HepG2 (cell line): ENCODE measurements around the gene CSHL1. TPM values are rescaled to one million over a fixed set of nuclear protein-coding genes. Genes with fewer than 3 reads are reported as not detected.

Experiments
- ATAC-seq: fragments of 200-7000 bp; cut with Tn5 transposase; 3 replicates; pipeline ENCODE4 v1.9.1; 2020; ENCODE audit warnings: mild to moderate bottlenecking, moderate library complexity
- BruUV-seq: library from RNA; stranded (reverse); fragments of 400-500 nt; replicated peaks from 2 replicates; lab custom pipeline; 2021; lab: Mats Ljungman, UMichigan
- CTCF ChIA-PET: fragments of 300-600 bp; formaldehyde crosslinking; extraction: SDS; loops from one replicate; lab custom pipeline; 2021; ENCODE audit warnings: low total read pairs, inconsistent platforms, low intra/inter-chr PET ratio; lab: Yijun Ruan, JAX
- POLR2A ChIA-PET: fragments of 350-600 bp; sonication (Branson Sonifier 250); formaldehyde crosslinking; loops from one replicate; lab custom pipeline; 2020; ENCODE audit warnings: antibody characterized with exemption, inconsistent platforms; lab: Yijun Ruan, JAX
- DNase-seq: peaks from one replicate; pipeline ENCODE4 v3.0.0-alpha.2; 2015; ENCODE audit warnings: low spot score
- FAIRE-seq: peaks from 3 replicates; lab custom pipeline; 2011; peaks lifted over from hg19 to GRCh38; lab: Jason Lieb, UNC
- H2AFZ ChIP-seq: one replicate; pipeline ENCODE4 v1.6.1; 2011; ENCODE audit warnings: low read length, inconsistent platforms
- H3K27ac ChIP-seq: fragments of 300-600 bp; 3 replicates; pipeline ENCODE4 v1.8.0; 2011; ENCODE audit warnings: mixed run types, mild to moderate bottlenecking, mixed read lengths, low read length, inconsistent platforms; ENCODE audit not compliant: insufficient read depth; ENCODE audit errors: extremely low read length
- H3K27me3 ChIP-seq, 2 experiments: fragments of 200-600 bp in 1 of 2; 2 replicates in 1 of 2; 3 replicates in 1 of 2; pipeline versions ENCODE4 v1.6.0 to v1.8.0; 2011; ENCODE audit warnings: low read length in 2 of 2, mild to moderate bottlenecking in 2 of 2, moderate library complexity in 2 of 2, inconsistent platforms in 1 of 2; ENCODE audit not compliant: insufficient read depth in 2 of 2, control insufficient read depth in 1 of 2
- H3K36me3 ChIP-seq, 2 experiments: fragments of 200-600 bp in 1 of 2; replicated peaks in 1 of 2; 2 replicates in 1 of 2; 3 replicates in 1 of 2; pipeline versions ENCODE4 v1.5.1 to v1.8.0; 2011; ENCODE audit warnings: low read length in 2 of 2, inconsistent platforms in 1 of 2; ENCODE audit not compliant: insufficient read depth in 2 of 2, control insufficient read depth in 1 of 2
- H3K4me1 ChIP-seq: 2 replicates; pipeline ENCODE4 v1.5.1; 2012; ENCODE audit warnings: low read length, inconsistent platforms; ENCODE audit not compliant: insufficient read depth
- H3K4me2 ChIP-seq: 2 replicates; pipeline ENCODE4 v1.6.0; 2011; ENCODE audit warnings: low read depth, low read length, inconsistent platforms
- H3K4me3 ChIP-seq, 3 experiments: fragments of 200-600 bp in 1 of 3; sonication (generic), shearing (Covaris generic) in 1 of 3; replicated peaks in 1 of 3; 2 replicates each; pipeline ENCODE4 v1.5.1; 2011 to 2016; ENCODE audit warnings: low read length in 3 of 3, inconsistent platforms in 2 of 3, low read depth in 2 of 3, mild to moderate bottlenecking in 2 of 3, control low read depth in 1 of 3, mixed read lengths in 1 of 3; ENCODE audit not compliant: insufficient read depth in 1 of 3
- H3K79me2 ChIP-seq: one replicate; pipeline ENCODE4 v1.6.1; 2011; ENCODE audit warnings: low read length, inconsistent platforms; ENCODE audit not compliant: insufficient read depth
- H3K9ac ChIP-seq: 2 replicates; pipeline ENCODE4 v1.6.0; 2011; ENCODE audit warnings: mild to moderate bottlenecking, low read depth, low read length, inconsistent platforms; ENCODE audit not compliant: insufficient read depth
- H3K9me3 ChIP-seq: 2 replicates; pipeline ENCODE4 v1.5.1; 2012; ENCODE audit warnings: mild to moderate bottlenecking, low read length
- H4K20me1 ChIP-seq: 2 replicates; pipeline ENCODE4 v1.6.0; 2011; ENCODE audit warnings: inconsistent platforms, mild to moderate bottlenecking, low read length, moderate library complexity; ENCODE audit not compliant: insufficient read depth
- RELA ChIP-seq: sonication (generic); formaldehyde crosslinking; IDR thresholded peaks from 2 replicates; pipeline ENCODE4 v1.4.0; 2020; ENCODE audit warnings: missing genetic modification reagents
- SRF ChIP-seq: IDR thresholded peaks from 2 replicates; pipeline ENCODE4 v1.6.1; 2011; ENCODE audit warnings: mild to moderate bottlenecking, low read depth, low read length, moderate library complexity
- TOPORS ChIP-seq: sonication (generic); formaldehyde crosslinking; IDR thresholded peaks from 2 replicates; pipeline ENCODE4 v1.8.0; 2023; ENCODE audit warnings: mild to moderate bottlenecking, missing genetic modification reagents
- ZMYM3 ChIP-seq: sonication (generic); formaldehyde crosslinking; IDR thresholded peaks from 2 replicates; pipeline ENCODE4 v1.5.1; 2020; ENCODE audit warnings: mild to moderate bottlenecking, missing genetic modification reagents
- ZNF256 ChIP-seq: sonication (generic); formaldehyde crosslinking; conservative IDR thresholded peaks from 2 replicates; pipeline ENCODE4 v1.4.0; 2020; ENCODE audit warnings: missing genetic modification reagents
- ZNF292 ChIP-seq: sonication (generic); formaldehyde crosslinking; IDR thresholded peaks from 2 replicates; pipeline ENCODE4 v1.8.1; 2022; ENCODE audit warnings: mild to moderate bottlenecking, low read depth, missing genetic modification reagents, borderline replicate concordance
- ZNF337 ChIP-seq: sonication (generic); formaldehyde crosslinking; IDR thresholded peaks from 2 replicates; pipeline ENCODE4 v1.5.1; 2020; ENCODE audit warnings: missing genetic modification reagents, low read depth, mild to moderate bottlenecking, borderline replicate concordance
- ZSCAN29 ChIP-seq: sonication (generic); formaldehyde crosslinking; conservative IDR thresholded peaks from 2 replicates; pipeline ENCODE4 v1.4.0; 2020; ENCODE audit warnings: mild to moderate bottlenecking, missing genetic modification reagents
- WGBS: methylation state at CpG from one replicate; pipeline ENCODE4 v1.1.6; 2017; ENCODE audit warnings: low lambda C conversion rate; 5-methylcytosine and 5-hydroxymethylcytosine counted together
- in situ Hi-C: cut with HindIII; loops from 2 replicates; pipeline ENCODE4 v1.10.0; 2017; ENCODE audit warnings: low pct_unique_long_range_greater_than_20kb; ENCODE audit not compliant: extremely low pct_ligation_motif_present
- intact Hi-C: fragments of 100-400 bp; cut with micrococcal nuclease; formaldehyde crosslinking; loops from one replicate; pipeline ENCODE4 v1.10.0; 2022; ENCODE audit not compliant: unreplicated experiment
- polyA plus RNA-seq, 8 experiments: library from polyadenylated mRNA; depleted of rRNA in 3 of 8; stranded (reverse) in 7 of 8; unstranded in 1 of 8; fragments of >200 nt; fragmentation: Illumina TruSeq in 4 of 8; extraction: Trizol in 4 of 8; gene quantifications; 2 replicates each; pipeline versions ENCODE4 v1.2.1 to v1.2.3, GENCODE V29; 2011 to 2016; ENCODE audit warnings: low read depth in 4 of 8, missing spikeins in 1 of 8, mixed read lengths in 1 of 8; ENCODE audit not compliant: insufficient read depth in 1 of 8
- total RNA-seq, 5 experiments: library from RNA; depleted of rRNA; stranded (reverse); fragments of >200 nt; fragmentation: Illumina TruSeq; extraction: Trizol; gene quantifications; 2 replicates each; pipeline ENCODE4 v1.2.3, GENCODE V29; 2016; ENCODE audit warnings: low read depth in 1 of 5
- TF ChIP-seq, protein P1 (sequence below): sonication (generic); formaldehyde crosslinking; IDR thresholded peaks from 2 replicates; pipeline ENCODE4 v1.4.0; 2020; ENCODE audit warnings: missing genetic modification reagents, low read depth, mild to moderate bottlenecking, borderline replicate concordance
- TF ChIP-seq, protein P2 (sequence below): sonication (generic); formaldehyde crosslinking; conservative IDR thresholded peaks from 2 replicates; pipeline ENCODE4 v1.4.0; 2020; ENCODE audit warnings: missing genetic modification reagents

Gene CSHL1
- total and polyA plus RNA-seq, 2 of the 13 experiments (the other 11 are each of a cell fraction or from before 2014, with no cell fraction given), result not detected

DNA sequence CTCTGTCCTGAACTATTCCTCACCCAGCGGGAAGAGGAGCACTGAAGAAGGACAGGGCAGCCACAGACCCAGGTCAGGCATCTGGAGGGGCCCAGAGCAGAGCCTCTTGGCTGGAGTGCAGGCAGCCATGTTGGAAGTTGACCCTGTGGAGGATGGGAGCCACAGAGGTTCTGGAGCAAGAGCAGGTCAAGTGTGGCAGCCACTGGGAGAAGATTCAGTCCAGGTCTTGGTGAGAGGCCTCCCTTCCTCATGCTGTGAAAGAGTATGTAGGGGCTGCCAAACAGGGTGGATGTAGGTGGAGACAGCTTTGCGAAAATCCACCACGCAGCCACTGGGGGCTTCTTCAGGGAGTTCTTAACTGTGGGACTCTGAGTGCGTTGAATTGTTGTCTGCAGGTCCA lies 21.7 kb upstream of the CSHL1 start:
- WGBS, result 49% methylated on average over 4 of the region's 4 CpGs
- no peaks in the 10 kb centered on the region for H3K36me3 ChIP-seq
- POLR2A ChIA-PET, result no interaction called here
- H3K4me2 ChIP-seq, result no peak overlapping the region
- no peak overlapping the region for H3K27ac ChIP-seq
- H3K9me3 ChIP-seq, result no peaks in the 10 kb centered on the region
- no peak overlapping the region for H3K4me3 ChIP-seq
- CTCF ChIA-PET, result no interaction called here
- ATAC-seq, result no peak
- no peak for DNase-seq
- peaks cover 19 to 76% of the 10 kb centered on the region in 2 experiments for H3K27me3 ChIP-seq
- H3K9ac ChIP-seq, result no peak overlapping the region
- H4K20me1 ChIP-seq, result no peaks in the 10 kb centered on the region; the same call in 1 of the 2 replicates
- no peak for TF ChIP-seq ZSCAN29 (CRISPR knock-in tag)
- TF ChIP-seq ZMYM3 (CRISPR knock-in tag), result 0 out of 2 replicates have a peak, but pooled peaks have one; percentile 14
- H3K4me1 ChIP-seq, result peaks cover 18% of the 10 kb centered on the region
- intact Hi-C loops, result no loop called here
- H2AFZ ChIP-seq, result no peak overlapping the region
- no TSS peak for BruUV-seq
- no peaks in the 10 kb centered on the region for H3K79me2 ChIP-seq
- no peak for FAIRE-seq
- in situ Hi-C loops, result no loop called here

DNA sequence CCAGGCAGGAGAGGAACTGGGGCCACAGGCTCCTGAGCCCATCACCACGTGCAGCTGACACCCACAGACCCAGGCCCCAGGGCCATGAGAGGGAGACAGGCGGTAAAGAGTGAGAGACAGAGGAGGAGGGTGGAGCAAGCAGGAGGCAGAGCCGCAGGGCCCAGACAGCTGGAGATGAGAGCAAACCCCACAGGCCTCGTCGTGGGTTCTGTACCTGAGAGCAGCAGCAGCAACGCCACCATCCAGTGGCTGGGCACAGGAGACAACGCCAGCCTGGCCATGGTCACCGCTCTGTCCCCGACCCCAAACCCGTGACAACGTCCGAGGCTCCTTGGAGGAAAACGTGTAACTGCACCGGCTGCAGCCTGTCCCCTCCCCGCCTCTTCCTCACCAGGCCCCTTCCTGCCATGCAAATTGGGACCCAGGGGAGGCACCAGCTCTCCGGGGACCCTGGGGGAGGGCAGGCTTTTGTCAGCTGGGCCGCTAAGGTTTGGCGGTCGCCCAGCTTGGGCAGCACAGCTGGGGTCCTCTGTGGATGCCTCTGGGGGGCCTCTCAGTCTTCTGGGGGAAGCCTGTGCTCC lies 21.0 kb upstream of the CSHL1 start, which contains the start of gene CD79B:
TSS of gene CD79B (minus strand) at position 351 of the 581 bp plus-strand sequence. CDS start at position 281, 70 bp downstream.
- Histone ChIP-seq H3K4me3 (no peak within 1 kb of the TSS; a peak in 1 of 6 replicates), H3K9ac (no peak within 1 kb of the TSS), H3K27me3 (peaks cover 19 to 76% of the 10 kb centered on the region in 2 experiments), H3K79me2 (no peaks in the 10 kb centered on the region), H3K9me3 (no peaks in the 10 kb centered on the region), H3K4me2 (peak within 1 kb of the TSS; percentile 41), H3K27ac (no peak within 1 kb of the TSS), H4K20me1 (no peaks in the 10 kb centered on the region; the same call in 1 of the 2 replicates), H3K4me1 (peaks cover 21% of the 10 kb centered on the region), H2AFZ (no peak within 1 kb of the TSS), H3K36me3 (no peaks in the 10 kb centered on the region)
- ATAC-seq, result no peak
- WGBS, result 58% methylated on average over 12 of the region's 19 CpGs
- CTCF ChIA-PET, result no interaction called here
- FAIRE-seq, result no peak
- intact Hi-C loops (no loop called here), in situ Hi-C loops (no loop called here)
- TF ChIP-seq RELA (no peak), TOPORS (CRISPR knock-in tag) (no peak), ZNF337 (CRISPR knock-in tag) (no peak), ZNF256 (CRISPR knock-in tag) (no peak), SRF (no peak), ZNF292 (CRISPR knock-in tag) (no peak)
- TF ChIP-seq, protein P1, sequence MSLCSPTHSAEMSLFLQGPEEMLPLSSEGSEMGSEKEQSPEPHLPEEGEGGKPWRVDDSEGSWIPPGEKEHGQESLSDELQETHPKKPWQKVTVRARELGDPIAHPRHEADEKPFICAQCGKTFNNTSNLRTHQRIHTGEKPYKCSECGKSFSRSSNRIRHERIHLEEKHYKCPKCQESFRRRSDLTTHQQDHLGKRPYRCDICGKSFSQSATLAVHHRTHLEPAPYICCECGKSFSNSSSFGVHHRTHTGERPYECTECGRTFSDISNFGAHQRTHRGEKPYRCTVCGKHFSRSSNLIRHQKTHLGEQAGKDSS (CRISPR knock-in tag), result no peak
- TF ChIP-seq, protein P2, sequence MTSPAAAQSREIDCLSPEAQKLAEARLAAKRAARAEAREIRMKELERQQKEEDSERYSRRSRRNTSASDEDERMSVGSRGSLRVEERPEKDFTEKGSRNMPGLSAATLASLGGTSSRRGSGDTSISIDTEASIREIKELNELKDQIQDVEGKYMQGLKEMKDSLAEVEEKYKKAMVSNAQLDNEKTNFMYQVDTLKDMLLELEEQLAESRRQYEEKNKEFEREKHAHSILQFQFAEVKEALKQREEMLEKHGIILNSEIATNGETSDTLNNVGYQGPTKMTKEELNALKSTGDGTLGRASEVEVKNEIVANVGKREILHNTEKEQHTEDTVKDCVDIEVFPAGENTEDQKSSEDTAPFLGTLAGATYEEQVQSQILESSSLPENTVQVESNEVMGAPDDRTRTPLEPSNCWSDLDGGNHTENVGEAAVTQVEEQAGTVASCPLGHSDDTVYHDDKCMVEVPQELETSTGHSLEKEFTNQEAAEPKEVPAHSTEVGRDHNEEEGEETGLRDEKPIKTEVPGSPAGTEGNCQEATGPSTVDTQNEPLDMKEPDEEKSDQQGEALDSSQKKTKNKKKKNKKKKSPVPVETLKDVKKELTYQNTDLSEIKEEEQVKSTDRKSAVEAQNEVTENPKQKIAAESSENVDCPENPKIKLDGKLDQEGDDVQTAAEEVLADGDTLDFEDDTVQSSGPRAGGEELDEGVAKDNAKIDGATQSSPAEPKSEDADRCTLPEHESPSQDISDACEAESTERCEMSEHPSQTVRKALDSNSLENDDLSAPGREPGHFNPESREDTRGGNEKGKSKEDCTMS (CRISPR knock-in tag), result no peak
- POLR2A ChIA-PET, result no interaction called here
- DNase-seq, result no peak
- no TSS peak for BruUV-seq
